H9 (cell line): Measurements from ENCODE around the gene MOCOS. TPM values are rescaled to one million over a fixed set of nuclear protein-coding genes. Genes with fewer than 3 reads are reported as not detected.
"Not testable (repeated sequence)": the region's sequence is repeated elsewhere in the genome, so short reads cannot be mapped to it uniquely, and the experiment has no call there.

Experiments used
- DNase-seq: peaks from one replicate; pipeline ENCODE4 v3.0.0-alpha.2; 2017
- H2AFZ ChIP-seq: one replicate; pipeline ENCODE4 v1.6.1; 2013; ENCODE audit warnings: mild to moderate bottlenecking, low read length, control low read depth, moderate library complexity
- H2AK5ac ChIP-seq: 2 replicates; pipeline ENCODE4 v1.6.1; 2013; ENCODE audit warnings: low read length, control low read depth, mixed read lengths; ENCODE audit not compliant: insufficient read length
- H2BK120ac ChIP-seq: one replicate; pipeline ENCODE4 v1.6.1; 2013; ENCODE audit warnings: low read depth, mild to moderate bottlenecking, low read length, control low read depth, inconsistent platforms; ENCODE audit not compliant: poor library complexity, severe bottlenecking
- H2BK12ac ChIP-seq: 2 replicates; pipeline ENCODE4 v1.6.1; 2013; ENCODE audit warnings: low read length, control low read depth, mixed read lengths, low read depth; ENCODE audit not compliant: insufficient read length
- H2BK15ac ChIP-seq: 2 replicates; pipeline ENCODE4 v1.6.1; 2013; ENCODE audit warnings: low read depth, low read length, control low read depth
- H2BK20ac ChIP-seq: one replicate; pipeline ENCODE4 v1.6.1; 2013; ENCODE audit warnings: low read depth, mild to moderate bottlenecking, low read length, control low read depth, inconsistent platforms; ENCODE audit not compliant: poor library complexity, severe bottlenecking
- H2BK5ac ChIP-seq: 2 replicates; pipeline ENCODE4 v1.6.1; 2013; ENCODE audit warnings: low read length, control low read depth, mixed read lengths; ENCODE audit not compliant: insufficient read length
- H3K14ac ChIP-seq: 2 replicates; pipeline ENCODE4 v1.6.1; 2013; ENCODE audit warnings: low read length, control low read depth; ENCODE audit not compliant: insufficient read depth
- H3K18ac ChIP-seq: 2 replicates; pipeline ENCODE4 v1.6.1; 2013; ENCODE audit warnings: low read depth, mild to moderate bottlenecking, mixed read lengths, low read length, control low read depth; ENCODE audit not compliant: insufficient read length
- H3K23ac ChIP-seq: 2 replicates; pipeline ENCODE4 v1.6.1; 2013; ENCODE audit warnings: low read length, control low read depth, mixed read lengths, low read depth; ENCODE audit not compliant: insufficient read length
- H3K23me2 ChIP-seq: 2 replicates; pipeline ENCODE4 v1.6.1; 2013; ENCODE audit warnings: low read depth, mild to moderate bottlenecking, mixed read lengths, low read length, control low read depth; ENCODE audit not compliant: insufficient read length, poor library complexity, severe bottlenecking
- H3K27ac ChIP-seq: 2 replicates; pipeline ENCODE4 v1.5.1; 2013; ENCODE audit warnings: low read length, control low read depth, mixed read lengths, low read depth; ENCODE audit not compliant: insufficient read length
- H3K27me3 ChIP-seq: 2 replicates; pipeline ENCODE4 v1.6.1; 2013; ENCODE audit warnings: low read length, control low read depth, inconsistent platforms; ENCODE audit not compliant: insufficient read depth
- H3K4ac ChIP-seq: 2 replicates; pipeline ENCODE4 v1.6.1; 2013; ENCODE audit warnings: low read depth, mild to moderate bottlenecking, control low read depth, inconsistent platforms, low read length, moderate library complexity
- H3K4me1 ChIP-seq: 2 replicates; pipeline ENCODE4 v1.6.1; 2013; ENCODE audit warnings: low read length, control low read depth, inconsistent platforms; ENCODE audit not compliant: insufficient read depth
- H3K4me2 ChIP-seq: 2 replicates; pipeline ENCODE4 v1.6.1; 2013; ENCODE audit warnings: low read length, control low read depth, mixed read lengths; ENCODE audit not compliant: insufficient read length, insufficient read depth
- H3K56ac ChIP-seq: 2 replicates; pipeline ENCODE4 v1.6.1; 2013; ENCODE audit warnings: low read depth, mild to moderate bottlenecking, mixed read lengths, low read length, control low read depth; ENCODE audit not compliant: insufficient read length
- H3K79me1 ChIP-seq: 2 replicates; pipeline ENCODE4 v1.6.1; 2013; ENCODE audit warnings: low read depth, mild to moderate bottlenecking, moderate library complexity, low read length, control low read depth, inconsistent platforms; ENCODE audit not compliant: insufficient read depth, poor library complexity, severe bottlenecking
- H3K79me2 ChIP-seq: 2 replicates; pipeline ENCODE4 v1.6.1; 2013; ENCODE audit warnings: low read length, control low read depth, inconsistent platforms; ENCODE audit not compliant: insufficient read depth
- H3K9ac ChIP-seq: 2 replicates; pipeline ENCODE4 v1.6.1; 2013; ENCODE audit warnings: low read length, control low read depth, mixed read lengths; ENCODE audit not compliant: insufficient read length; ENCODE audit errors: extremely low read depth
- H3K9me3 ChIP-seq: one replicate; pipeline ENCODE4 v1.6.1; 2013; ENCODE audit warnings: low read depth, low read length, inconsistent platforms; ENCODE audit not compliant: control insufficient read depth
- H3T11ph ChIP-seq: one replicate; pipeline ENCODE4 v1.6.1; 2013; ENCODE audit warnings: mild to moderate bottlenecking, low read length, control low read depth, inconsistent platforms
- H4K20me1 ChIP-seq: one replicate; pipeline ENCODE4 v1.6.1; 2013; ENCODE audit not compliant: control insufficient read depth, insufficient read length, insufficient read depth
- H4K5ac ChIP-seq: 2 replicates; pipeline ENCODE4 v1.6.1; 2013; ENCODE audit warnings: low read depth, mild to moderate bottlenecking, mixed read lengths, low read length, control low read depth; ENCODE audit not compliant: insufficient read length
- H4K8ac ChIP-seq: replicated peaks from 2 replicates; pipeline ENCODE4 v1.6.1; 2013; ENCODE audit warnings: low read length, control low read depth, mixed read lengths, low read depth; ENCODE audit not compliant: insufficient read length
- H4K91ac ChIP-seq: 2 replicates; pipeline ENCODE4 v1.6.1; 2013; ENCODE audit warnings: low read depth, mild to moderate bottlenecking, moderate library complexity, mixed read lengths, low read length, control low read depth; ENCODE audit not compliant: insufficient read length
- H3K27ac Mint-ChIP-seq, 3 experiments: 2 replicates in 2 of 3; 3 replicates in 1 of 3; pipeline ENCODE4 v1.8.0; 2020 to 2021; ENCODE audit warnings: mixed read lengths in 3 of 3, mild to moderate bottlenecking in 1 of 3, moderate library complexity in 1 of 3
- H3K27me3 Mint-ChIP-seq: 2 replicates; pipeline ENCODE4 v1.8.0; 2021; ENCODE audit warnings: low read depth, mild to moderate bottlenecking, moderate library complexity, mixed read lengths
- H3K36me3 Mint-ChIP-seq, 3 experiments: 2 replicates in 2 of 3; 3 replicates in 1 of 3; pipeline ENCODE4 v1.8.0; 2020 to 2021; ENCODE audit warnings: low read depth in 3 of 3, mixed read lengths in 3 of 3; ENCODE audit not compliant: insufficient read depth in 1 of 3
- H3K4me1 Mint-ChIP-seq, 2 experiments: 2 replicates each; pipeline ENCODE4 v1.8.0; 2020; ENCODE audit warnings: mixed read lengths in 2 of 2
- H3K4me3 Mint-ChIP-seq, 2 experiments: 2 replicates in 1 of 2; 3 replicates in 1 of 2; pipeline ENCODE4 v1.8.0; 2020 to 2021; ENCODE audit warnings: mild to moderate bottlenecking in 2 of 2, mixed read lengths in 2 of 2, moderate library complexity in 1 of 2
- H3K9me3 Mint-ChIP-seq, 2 experiments: 2 replicates in 1 of 2; 3 replicates in 1 of 2; pipeline ENCODE4 v1.8.0; 2020; ENCODE audit warnings: mild to moderate bottlenecking in 2 of 2, mixed read lengths in 2 of 2, moderate library complexity in 1 of 2
- WGBS: extraction: QIAGEN DNeasy Blood & Tissue Kit; methylation state at CpG from one replicate; pipeline ENCODE4 v1.1.7; 2013; ENCODE audit warnings: missing lambda C conversion rate, low lambda C conversion rate, mixed read lengths; ENCODE audit not compliant: insufficient read length; ENCODE audit errors: extremely low coverage; 5-methylcytosine and 5-hydroxymethylcytosine counted together
- total RNA-seq: library from RNA; stranded (reverse); gene quantifications from 2 replicates; pipeline ENCODE4 v1.2.1, GENCODE V29; 2021
- TF ChIP-seq, protein P1 (sequence below): fragments of 200-600 bp; sonication (generic); conservative IDR thresholded peaks from 3 replicates; pipeline ENCODE4 v1.8.0; 2021; ENCODE audit warnings: antibody characterized with exemption, mild to moderate bottlenecking

The MOCOS gene
- total RNA-seq, 1 experiment from 2014 or later, result 6.0 TPM

DNA sequence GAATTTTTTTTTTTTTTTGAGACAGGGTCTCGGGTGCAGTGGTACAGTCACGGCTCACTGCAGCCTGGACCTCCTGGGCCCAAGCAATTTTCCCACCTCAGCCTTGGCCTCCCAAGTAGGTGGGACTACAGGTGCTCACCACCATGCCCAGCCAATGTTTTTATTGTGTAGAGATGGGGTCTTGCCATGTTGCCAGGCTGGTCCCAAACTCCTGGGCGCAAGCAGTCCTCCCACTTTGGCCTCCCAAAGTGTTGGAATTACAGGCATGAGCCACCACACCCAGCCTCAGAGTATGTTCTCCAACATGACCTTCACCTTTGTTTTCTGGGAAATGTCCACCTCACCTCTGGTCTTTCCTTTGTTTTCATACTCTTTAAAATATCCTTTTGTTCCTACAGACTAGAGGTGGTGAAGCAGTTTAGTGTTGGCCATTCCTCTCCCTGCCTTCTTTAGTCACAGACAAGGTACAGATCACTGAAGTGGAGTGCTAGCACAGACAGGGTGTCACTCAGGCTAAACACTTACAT is 19.5 kb upstream of the MOCOS start:
- no peaks in the 10 kb centered on the region for H3K9me3 Mint-ChIP-seq
- Histone ChIP-seq H3K79me1 (no peaks in the 10 kb centered on the region), H2BK12ac (no peak overlapping the region), H3K4ac (no peak overlapping the region), H2BK20ac (no peak overlapping the region), H3K4me2 (no peak overlapping the region), H2BK5ac (no peak overlapping the region), H3K23me2 (no peaks in the 10 kb centered on the region), H4K8ac (no peak overlapping the region), H3K79me2 (no peaks in the 10 kb centered on the region), H3K56ac (no peak overlapping the region), H3K4me1 (no peaks in the 10 kb centered on the region), H3K23ac (no peak overlapping the region), H2AK5ac (no peak overlapping the region), H2AFZ (no peak overlapping the region), H3K18ac (no peak overlapping the region), H3T11ph (no peak overlapping the region), H2BK15ac (no peak overlapping the region), H2BK120ac (no peak overlapping the region), H3K27ac (no peak overlapping the region), H3K9me3 (no peaks in the 10 kb centered on the region), H3K14ac (no peak overlapping the region), H4K20me1 (no peaks in the 10 kb centered on the region), H3K27me3 (no peaks in the 10 kb centered on the region), H4K5ac (no peak overlapping the region), H3K9ac (no peak overlapping the region), H4K91ac (no peak overlapping the region)
- no peaks in the 10 kb centered on the region for H3K27me3 Mint-ChIP-seq
- no peak overlapping the region for H3K27ac Mint-ChIP-seq
- DNase-seq, result no peak
- no CpG with 5 or more reads among the region's 3 CpGs for WGBS
- TF ChIP-seq, protein P1, sequence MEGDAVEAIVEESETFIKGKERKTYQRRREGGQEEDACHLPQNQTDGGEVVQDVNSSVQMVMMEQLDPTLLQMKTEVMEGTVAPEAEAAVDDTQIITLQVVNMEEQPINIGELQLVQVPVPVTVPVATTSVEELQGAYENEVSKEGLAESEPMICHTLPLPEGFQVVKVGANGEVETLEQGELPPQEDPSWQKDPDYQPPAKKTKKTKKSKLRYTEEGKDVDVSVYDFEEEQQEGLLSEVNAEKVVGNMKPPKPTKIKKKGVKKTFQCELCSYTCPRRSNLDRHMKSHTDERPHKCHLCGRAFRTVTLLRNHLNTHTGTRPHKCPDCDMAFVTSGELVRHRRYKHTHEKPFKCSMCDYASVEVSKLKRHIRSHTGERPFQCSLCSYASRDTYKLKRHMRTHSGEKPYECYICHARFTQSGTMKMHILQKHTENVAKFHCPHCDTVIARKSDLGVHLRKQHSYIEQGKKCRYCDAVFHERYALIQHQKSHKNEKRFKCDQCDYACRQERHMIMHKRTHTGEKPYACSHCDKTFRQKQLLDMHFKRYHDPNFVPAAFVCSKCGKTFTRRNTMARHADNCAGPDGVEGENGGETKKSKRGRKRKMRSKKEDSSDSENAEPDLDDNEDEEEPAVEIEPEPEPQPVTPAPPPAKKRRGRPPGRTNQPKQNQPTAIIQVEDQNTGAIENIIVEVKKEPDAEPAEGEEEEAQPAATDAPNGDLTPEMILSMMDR, result no peak
- no peaks in the 10 kb centered on the region for H3K4me1 Mint-ChIP-seq
- peaks cover 52 to 90% (median 73%) of the 10 kb centered on the region in 3 experiments for H3K36me3 Mint-ChIP-seq
- no peak overlapping the region for H3K4me3 Mint-ChIP-seq

DNA sequence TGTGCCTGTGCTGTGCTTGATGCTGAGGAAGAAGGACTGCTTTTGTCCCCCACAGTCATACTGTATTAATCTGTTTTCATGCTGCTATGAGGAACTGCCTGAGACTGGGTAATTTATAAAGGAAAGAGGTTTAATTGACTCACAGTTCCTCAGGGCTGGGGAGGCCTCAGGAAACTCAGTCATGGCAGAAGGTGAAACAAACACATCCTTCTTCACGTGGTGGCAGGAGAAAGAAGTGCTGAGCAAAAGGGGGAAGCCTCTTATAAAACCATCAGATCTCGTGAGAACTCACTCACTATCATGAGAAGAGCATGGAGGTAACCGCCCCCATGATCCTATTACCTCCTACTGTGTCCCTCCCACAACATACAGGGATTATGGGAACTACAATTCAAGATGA is 19.0 kb upstream of the MOCOS start:
- H3K4ac ChIP-seq, H3K79me2 ChIP-seq, H3K18ac ChIP-seq, H3K23ac ChIP-seq, H2AK5ac ChIP-seq, H3K27me3 Mint-ChIP-seq, H4K8ac ChIP-seq, H3K14ac ChIP-seq, H2BK20ac ChIP-seq, H3K4me2 ChIP-seq, H3K9ac ChIP-seq, H3K56ac ChIP-seq, H2BK5ac ChIP-seq, H3K4me1 ChIP-seq, H3K27me3 ChIP-seq, H3K9me3 ChIP-seq, H3K79me1 ChIP-seq, H3K9me3 Mint-ChIP-seq, H4K91ac ChIP-seq, H2BK15ac ChIP-seq, H3K23me2 ChIP-seq, H3T11ph ChIP-seq, H3K27ac ChIP-seq, H2BK12ac ChIP-seq, H2AFZ ChIP-seq, H4K5ac ChIP-seq, H2BK120ac ChIP-seq, DNase-seq, H3K4me1 Mint-ChIP-seq, H3K4me3 Mint-ChIP-seq, H4K20me1 ChIP-seq: not testable (repeated sequence)
- Mint-ChIP-seq H3K27ac (0 out of 7 replicates have a peak overlapping the region, but pooled peaks of 1 of the 3 experiments have one; percentile 36), H3K36me3 (peaks cover 49 to 85% (median 68%) of the 10 kb centered on the region in 3 experiments)
- no CpG with 5 or more reads among the region's 3 CpGs for WGBS
